Fibroblast of lung (primary cell): Measurements from ENCODE around the gene OSGEPL1. TPM values are rescaled to one million over a fixed set of nuclear protein-coding genes. Genes with fewer than 3 reads are reported as not detected.

ENCODE experiments used
- DNase-seq, 2 donors: peaks; one replicate each; pipeline versions ENCODE4 v3.0.0 to v3.0.0-alpha.2; 2010; ENCODE audit warnings: low read depth in 2 of 2
- H2AFZ ChIP-seq: 2 replicates; pipeline ENCODE4 v1.5.1; 2012; ENCODE audit warnings: low read length, control low read depth, inconsistent platforms
- H3K27ac ChIP-seq: 2 replicates; pipeline ENCODE4 v1.5.1; 2011; ENCODE audit warnings: low read length, control low read depth; ENCODE audit not compliant: insufficient read depth
- H3K27me3 ChIP-seq: 2 replicates; pipeline ENCODE4 v1.5.1; 2011; ENCODE audit warnings: mild to moderate bottlenecking, low read length; ENCODE audit not compliant: control insufficient read depth, insufficient read depth
- H3K36me3 ChIP-seq: 2 replicates; pipeline ENCODE4 v1.5.1; 2011; ENCODE audit warnings: low read length; ENCODE audit not compliant: control insufficient read depth, insufficient read depth
- H3K4me1 ChIP-seq: 2 replicates; pipeline ENCODE4 v1.5.1; 2011; ENCODE audit warnings: low read length; ENCODE audit not compliant: control insufficient read depth, insufficient read depth; ENCODE audit errors: extremely low read depth
- H3K4me2 ChIP-seq: 2 replicates; pipeline ENCODE4 v1.5.1; 2011; ENCODE audit warnings: low read length, control low read depth; ENCODE audit not compliant: insufficient read depth; ENCODE audit errors: extremely low read depth
- H3K4me3 ChIP-seq, 4 experiments: fragments of 200-600 bp in 1 of 4; sonication (generic) in 1 of 4; replicated peaks in 1 of 4; 2 replicates each; pipeline ENCODE4 v1.5.1; 2011 to 2016; ENCODE audit warnings: low read length in 4 of 4, low read depth in 3 of 4, mild to moderate bottlenecking in 3 of 4, control low read depth in 2 of 4, inconsistent platforms in 1 of 4, mixed read lengths in 1 of 4; ENCODE audit not compliant: insufficient read depth in 1 of 4; ENCODE audit errors: control extremely low read depth in 1 of 4
- H3K79me2 ChIP-seq: 2 replicates; pipeline ENCODE4 v1.5.1; 2012; ENCODE audit warnings: mild to moderate bottlenecking, low read length, inconsistent platforms; ENCODE audit not compliant: control insufficient read depth, insufficient read depth
- H3K9ac ChIP-seq: 2 replicates; pipeline ENCODE4 v1.5.1; 2011; ENCODE audit warnings: mild to moderate bottlenecking, low read length, control low read depth; ENCODE audit not compliant: insufficient read depth
- H3K9me3 ChIP-seq: 2 replicates; pipeline ENCODE4 v1.5.1; 2012; ENCODE audit warnings: low read depth, low read length; ENCODE audit not compliant: control insufficient read depth, insufficient read depth
- H4K20me1 ChIP-seq: 2 replicates; pipeline ENCODE4 v1.5.1; 2011; ENCODE audit warnings: low read length; ENCODE audit not compliant: control insufficient read depth, insufficient read depth; ENCODE audit errors: extremely low read depth
- CTCF ChIP-seq, 2 donors: IDR thresholded peaks in 1 of 2; conservative IDR thresholded peaks in 1 of 2; 1 replicate in 1 of 2; 2 replicates in 1 of 2; pipeline ENCODE4 v1.5.1; 2011 to 2012; ENCODE audit warnings: low read length in 2 of 2, control low read depth in 1 of 2, inconsistent platforms in 1 of 2, low read depth in 1 of 2, mild to moderate bottlenecking in 1 of 2
- EZH2 ChIP-seq: IDR thresholded peaks from 2 replicates; pipeline ENCODE4 v1.5.1; 2012; ENCODE audit warnings: low read length, control low read depth, mild to moderate bottlenecking; ENCODE audit errors: missing control alignments
- polyA plus RNA-seq, 2 donors: library from polyadenylated mRNA; depleted of rRNA in 1 of 2; stranded (reverse) in 1 of 2; unstranded in 1 of 2; fragments of >200 nt; gene quantifications; 2 replicates each; pipeline ENCODE4 v1.2.1, GENCODE V29; 2011 to 2012; ENCODE audit warnings: missing spikeins in 1 of 2
- total RNA-seq: library from RNA; depleted of rRNA; stranded (reverse); fragments of >200 nt; gene quantifications from 2 replicates; pipeline ENCODE4 v1.2.1, GENCODE V29; 2014

OSGEPL1 gene
- total and polyA plus RNA-seq, 2 donors (not counting 1 experiment from before 2014, with no cell fraction given), result 6.7 to 6.9 TPM

GRCh38 chr2:189783927-189784867 lies 21.6 kb upstream of the OSGEPL1 start, which contains the start of the genes ORMDL1 and PMS1:
Gene ORMDL1 (minus strand): TSS chr2:189784339. CDS start chr2:189782595, 1,744 bp downstream.
Gene PMS1 (plus strand): TSS chr2:189784450. CDS start chr2:189791810, 7,360 bp downstream.
- peak within 1 kb of the TSS; percentile 89 for H3K9ac ChIP-seq
- no peaks in the 10 kb centered on the region for H4K20me1 ChIP-seq
- no peak for TF ChIP-seq EZH2
- no peak for TF ChIP-seq CTCF (conservative IDR thresholded peaks at IDR 0.05 in 1 of 2, IDR thresholded peaks at IDR 0.05 in 1 of 2; ENCODE audit: low read depth in 1 of 2, low read length in 2 of 2)
- peak within 1 kb of the TSS; percentile 86 for H3K4me2 ChIP-seq
- peak within 1 kb of the TSS; percentile 73 to 97 (median 93) for H3K4me3 ChIP-seq
- peak within 1 kb of the TSS; percentile 95 for H3K27ac ChIP-seq
- H3K4me1 ChIP-seq, result no peaks in the 10 kb centered on the region
- H3K36me3 ChIP-seq, result peaks cover 2% of the 10 kb centered on the region
- H3K27me3 ChIP-seq, result no peaks in the 10 kb centered on the region
- peaks cover 72% of the 10 kb centered on the region for H3K79me2 ChIP-seq
- peak; percentile 96 for DNase-seq
- H2AFZ ChIP-seq, result peak within 1 kb of the TSS; percentile 94
- no peaks in the 10 kb centered on the region for H3K9me3 ChIP-seq

- Histone ChIP-seq H3K79me2 (peaks cover 73% of the 10 kb centered on the region), H3K4me3 (peak overlapping the region; percentile 73 to 97 (median 93)), H3K27ac (peak overlapping the region; percentile 95), H3K9ac (peak overlapping the region; percentile 89), H3K4me2 (peak overlapping the region; percentile 86), H3K4me1 (no peaks in the 10 kb centered on the region), H3K9me3 (no peaks in the 10 kb centered on the region), H2AFZ (peak overlapping the region; percentile 89), H3K27me3 (no peaks in the 10 kb centered on the region), H4K20me1 (no peaks in the 10 kb centered on the region), H3K36me3 (peaks cover 2% of the 10 kb centered on the region)
- peak; percentile 47 to 56 for DNase-seq
- TF ChIP-seq CTCF (conservative IDR thresholded peaks at IDR 0.05 in 1 of 2, IDR thresholded peaks at IDR 0.05 in 1 of 2; ENCODE audit: low read depth in 1 of 2, low read length in 2 of 2) (no peak), EZH2 (no peak)
Measured at GRCh38 chr2:189783451-189783926, 20.9 kb upstream of the OSGEPL1 start.

GRCh38 chr2:189782221-189782671 lies 19.7 kb upstream of the OSGEPL1 start:
- peak overlapping the region; percentile 22 for H3K27ac ChIP-seq
- no peaks in the 10 kb centered on the region for H3K27me3 ChIP-seq
- no peak for TF ChIP-seq EZH2
- H3K4me2 ChIP-seq, result peak overlapping the region; percentile 86
- no peak overlapping the region for H3K9ac ChIP-seq
- H3K36me3 ChIP-seq, result peaks cover 4% of the 10 kb centered on the region
- no peaks in the 10 kb centered on the region for H3K4me1 ChIP-seq
- peaks cover 69% of the 10 kb centered on the region for H3K79me2 ChIP-seq
- H4K20me1 ChIP-seq, result no peaks in the 10 kb centered on the region
- no peaks in the 10 kb centered on the region for H3K9me3 ChIP-seq
- H2AFZ ChIP-seq, result no peak overlapping the region
- peak; percentile 26 to 28 for DNase-seq
- peak overlapping the region; percentile 73 to 97 (median 93) for H3K4me3 ChIP-seq
